ENCODE results near the gene GSTM3. TPM values are rescaled to one million over a fixed set of nuclear protein-coding genes. Genes with fewer than 3 reads are reported as not detected.

Gene GSTM3
- total and polyA plus RNA-seq, 9 of the 15 experiments (the other 6 are each of a cell fraction or from before 2014, with no cell fraction given) = 3.9 to 24.5 (median 9.4) TPM

DNA sequence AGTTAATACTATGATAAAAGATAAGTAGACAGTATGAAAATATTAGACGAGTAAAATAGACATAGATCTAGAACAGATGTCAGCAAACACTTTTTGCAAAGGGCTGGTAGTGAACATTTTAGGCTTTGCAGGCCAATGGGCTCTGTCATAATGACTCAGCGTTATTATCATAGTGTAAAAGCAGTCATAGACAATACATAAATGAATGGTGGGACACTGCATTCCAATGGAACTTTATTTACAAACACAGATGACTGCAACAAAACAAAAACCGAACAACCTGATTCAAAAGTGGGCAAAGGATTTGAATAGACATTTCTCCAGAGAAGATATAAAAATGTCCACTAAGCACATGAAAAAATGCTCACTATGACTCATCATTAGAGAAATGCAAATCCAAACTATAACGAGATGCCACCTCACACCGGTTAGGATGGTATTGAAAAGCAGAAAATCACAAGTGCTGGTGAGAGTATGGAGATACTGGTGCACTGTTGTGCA is 21.5 kb downstream of the GSTM3 start (continued):
- TF ChIP-seq MTA2 (IDR thresholded peaks at IDR 0.05; ENCODE audit: low read depth) (0 out of 2 replicates have a peak, but pooled peaks have one; percentile 8), SMARCA4 (IDR thresholded peaks at IDR 0.05) (peak; percentile 92), KHSRP (IDR thresholded peaks at IDR 0.05) (peak; percentile 49; the same call in 1 of the 2 replicates), ZBTB17 (CRISPR knock-in tag; IDR thresholded peaks at IDR 0.05) (no peak), PHF8 (IDR thresholded peaks at IDR 0.05; ENCODE audit: borderline replicate concordance, low read length) (no peak), C11orf30 (IDR thresholded peaks at IDR 0.05; ENCODE audit: low read depth) (peak; percentile 99), HNRNPUL1 (IDR thresholded peaks at IDR 0.05; ENCODE audit: low read length) (no peak), ZNF780A (CRISPR knock-in tag; IDR thresholded peaks at IDR 0.05) (peak; percentile 34; the same call in 1 of the 2 replicates), JUNB (CRISPR knock-in tag; conservative IDR thresholded peaks at IDR 0.05) (peak; percentile 72), XRCC5 (IDR thresholded peaks at IDR 0.05; ENCODE audit: low read depth, low read length) (no peak), TEAD2 (tag; IDR thresholded peaks at IDR 0.05) (0 out of 2 replicates have a peak, but pooled peaks have one; percentile 8), ZNF77 (CRISPR knock-in tag; IDR thresholded peaks at IDR 0.05) (no peak), CEBPB (tag; IDR thresholded peaks at IDR 0.05) (no peak), GATAD2A (IDR thresholded peaks at IDR 0.05) (no peak; the same call in 1 of the 2 replicates), ZFX (CRISPR knock-in tag; IDR thresholded peaks at IDR 0.05) (peak; percentile 48), SP2 (IDR thresholded peaks at IDR 0.05; ENCODE audit: extremely low read depth, low read depth, low read length, poor library complexity, severe bottlenecking) (no peak), ZNF507 (tag; conservative IDR thresholded peaks at IDR 0.05) (no peak), ATF1 (CRISPR knock-in tag; IDR thresholded peaks at IDR 0.05) (no peak), ATF1 (tag; IDR thresholded peaks at IDR 0.05) (peak; percentile 61), CBX8 (IDR thresholded peaks at IDR 0.05; ENCODE audit: borderline replicate concordance, extremely low read depth, low read depth, low read length, poor library complexity, severe bottlenecking) (no peak), ZNF24 (IDR thresholded peaks at IDR 0.05) (no peak)
- TF ChIP-seq, protein P1, sequence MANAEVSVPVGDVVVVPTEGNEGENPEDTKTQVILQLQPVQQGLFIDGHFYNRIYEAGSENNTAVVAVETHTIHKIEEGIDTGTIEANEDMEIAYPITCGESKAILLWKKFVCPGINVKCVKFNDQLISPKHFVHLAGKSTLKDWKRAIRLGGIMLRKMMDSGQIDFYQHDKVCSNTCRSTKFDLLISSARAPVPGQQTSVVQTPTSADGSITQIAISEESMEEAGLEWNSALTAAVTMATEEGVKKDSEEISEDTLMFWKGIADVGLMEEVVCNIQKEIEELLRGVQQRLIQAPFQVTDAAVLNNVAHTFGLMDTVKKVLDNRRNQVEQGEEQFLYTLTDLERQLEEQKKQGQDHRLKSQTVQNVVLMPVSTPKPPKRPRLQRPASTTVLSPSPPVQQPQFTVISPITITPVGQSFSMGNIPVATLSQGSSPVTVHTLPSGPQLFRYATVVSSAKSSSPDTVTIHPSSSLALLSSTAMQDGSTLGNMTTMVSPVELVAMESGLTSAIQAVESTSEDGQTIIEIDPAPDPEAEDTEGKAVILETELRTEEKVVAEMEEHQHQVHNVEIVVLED (CRISPR knock-in tag; IDR thresholded peaks at IDR 0.05) = no peak
- TF ChIP-seq, protein P2, sequence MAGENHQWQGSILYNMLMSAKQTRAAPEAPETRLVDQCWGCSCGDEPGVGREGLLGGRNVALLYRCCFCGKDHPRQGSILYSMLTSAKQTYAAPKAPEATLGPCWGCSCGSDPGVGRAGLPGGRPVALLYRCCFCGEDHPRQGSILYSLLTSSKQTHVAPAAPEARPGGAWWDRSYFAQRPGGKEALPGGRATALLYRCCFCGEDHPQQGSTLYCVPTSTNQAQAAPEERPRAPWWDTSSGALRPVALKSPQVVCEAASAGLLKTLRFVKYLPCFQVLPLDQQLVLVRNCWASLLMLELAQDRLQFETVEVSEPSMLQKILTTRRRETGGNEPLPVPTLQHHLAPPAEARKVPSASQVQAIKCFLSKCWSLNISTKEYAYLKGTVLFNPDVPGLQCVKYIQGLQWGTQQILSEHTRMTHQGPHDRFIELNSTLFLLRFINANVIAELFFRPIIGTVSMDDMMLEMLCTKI (IDR thresholded peaks at IDR 0.05; ENCODE audit: partially characterized antibody) = no peak
- TF ChIP-seq, protein P3, sequence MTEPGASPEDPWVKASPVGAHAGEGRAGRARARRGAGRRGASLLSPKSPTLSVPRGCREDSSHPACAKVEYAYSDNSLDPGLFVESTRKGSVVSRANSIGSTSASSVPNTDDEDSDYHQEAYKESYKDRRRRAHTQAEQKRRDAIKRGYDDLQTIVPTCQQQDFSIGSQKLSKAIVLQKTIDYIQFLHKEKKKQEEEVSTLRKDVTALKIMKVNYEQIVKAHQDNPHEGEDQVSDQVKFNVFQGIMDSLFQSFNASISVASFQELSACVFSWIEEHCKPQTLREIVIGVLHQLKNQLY (CRISPR knock-in tag; conservative IDR thresholded peaks at IDR 0.05) = no peak
